Activated CD8-positive, alpha-beta memory T cell treated with anti-CD3 and anti-CD28 coated beads for 48 hours (primary cell): ENCODE results near the gene C2CD4B.

Source experiments
- DNase-seq, 3 experiments: peaks; one replicate each; pipeline ENCODE4 v3.0.0-alpha.2; 2020; ENCODE audit warnings: low read depth in 2 of 3, low spot score in 2 of 3

C2CD4B gene

GRCh38 chr15:62119227-62119864, 45.7 kb downstream of the C2CD4B start:
- no peak for DNase-seq

- no peak for DNase-seq
Observed at GRCh38 chr15:62118520-62119226, 46.4 kb downstream of the C2CD4B start.

GRCh38 chr15:62115847-62116246, 49.2 kb downstream of the C2CD4B start:
- DNase-seq, result no peak
